K562 (cell line): Measurements from ENCODE around the gene SLC38A2. TPM values are rescaled to one million over a fixed set of nuclear protein-coding genes. Genes with fewer than 3 reads are reported as not detected.

Experiments used
- ATAC-seq: fragments of 200-7000 bp; cut with Tn5 transposase; 3 replicates; pipeline ENCODE4 v1.9.1; 2020; ENCODE audit warnings: moderate library complexity
- BruUV-seq: library from RNA; stranded (reverse); fragments of 400-500 nt; replicated peaks from 2 replicates; lab custom pipeline; 2021; lab: Mats Ljungman, UMichigan
- CTCF ChIA-PET: fragments of 300-600 bp; formaldehyde crosslinking; extraction: SDS; loops from one replicate; lab custom pipeline; 2021; ENCODE audit warnings: low intra/inter-chr PET ratio; lab: Yijun Ruan, JAX
- POLR2A ChIA-PET: fragments of 300-600, 350-650 bp; sonication (Branson Sonifier 250); formaldehyde crosslinking; extraction: SDS; loops from one replicate; lab custom pipeline; 2021; ENCODE audit warnings: antibody characterized with exemption, inconsistent platforms; lab: Yijun Ruan, JAX
- DNase-seq, 4 experiments: peaks; one replicate each; pipeline versions ENCODE4 v3.0.0 to v3.0.0-alpha.2; 2011 to 2018; ENCODE audit warnings: low spot score in 3 of 4, mixed read lengths in 3 of 4; ENCODE audit errors: extremely low read depth in 1 of 4
- FAIRE-seq: peaks from 2 replicates; lab custom pipeline; 2011; peaks lifted over from hg19 to GRCh38; lab: Jason Lieb, UNC
- H2AFZ ChIP-seq: 2 replicates; pipeline ENCODE4 v1.6.0; 2011; ENCODE audit warnings: low read depth, low read length, control low read depth, inconsistent platforms
- H3K27ac ChIP-seq: fragments of 200-600 bp; 3 replicates; pipeline ENCODE4 v1.8.0; 2011; ENCODE audit warnings: low read depth, mild to moderate bottlenecking, control low read depth, inconsistent platforms, low read length, moderate library complexity, mixed read lengths; ENCODE audit errors: extremely low read depth
- H3K27me3 ChIP-seq, 2 experiments: fragments of 300-600 bp in 1 of 2; 2 replicates in 1 of 2; 3 replicates in 1 of 2; pipeline versions ENCODE4 v1.6.0 to v1.8.0; 2011; ENCODE audit warnings: inconsistent platforms in 2 of 2, low read length in 2 of 2, mild to moderate bottlenecking in 1 of 2, mixed read lengths in 1 of 2, moderate library complexity in 1 of 2; ENCODE audit not compliant: control insufficient read depth in 2 of 2, insufficient read depth in 2 of 2
- H3K36me3 ChIP-seq: fragments of 300-600 bp; 3 replicates; pipeline ENCODE4 v1.8.0; 2011; ENCODE audit warnings: mild to moderate bottlenecking, low read length, inconsistent platforms; ENCODE audit not compliant: control insufficient read depth, insufficient read depth
- H3K4me1 ChIP-seq, 2 experiments: fragments of 200-600 bp in 1 of 2; replicated peaks in 1 of 2; 2 replicates in 1 of 2; 3 replicates in 1 of 2; pipeline versions ENCODE4 v1.5.1 to v1.8.0; 2011; ENCODE audit warnings: inconsistent platforms in 2 of 2, low read length in 2 of 2, mild to moderate bottlenecking in 1 of 2, mixed read lengths in 1 of 2, moderate library complexity in 1 of 2; ENCODE audit not compliant: control insufficient read depth in 2 of 2, insufficient read depth in 2 of 2
- H3K4me2 ChIP-seq: 2 replicates; pipeline ENCODE4 v1.6.1; 2011; ENCODE audit warnings: low read length, control low read depth, inconsistent platforms, mixed read lengths; ENCODE audit not compliant: insufficient read depth
- H3K4me3 ChIP-seq: fragments of 200-600 bp; sonication (generic), shearing (Covaris generic); 2 replicates; pipeline ENCODE4 v1.5.1; 2016; ENCODE audit warnings: control low read depth, inconsistent platforms
- H3K79me2 ChIP-seq: fragments of 200-600 bp; 3 replicates; pipeline ENCODE4 v1.8.0; 2011; ENCODE audit warnings: low read length, inconsistent platforms; ENCODE audit not compliant: control insufficient read depth, insufficient read depth
- H3K9ac ChIP-seq, 2 experiments: 2 replicates each; pipeline versions ENCODE4 v1.6.0 to v1.6.1; 2011; ENCODE audit warnings: low read depth in 2 of 2, low read length in 2 of 2, control low read depth in 1 of 2, inconsistent platforms in 1 of 2, mild to moderate bottlenecking in 1 of 2, mixed read lengths in 1 of 2; ENCODE audit not compliant: insufficient read depth in 1 of 2
- H3K9me1 ChIP-seq: one replicate; pipeline ENCODE4 v1.6.0; 2011; ENCODE audit warnings: inconsistent platforms, mild to moderate bottlenecking, low read length, moderate library complexity; ENCODE audit not compliant: control insufficient read depth, insufficient read depth
- H3K9me3 ChIP-seq: replicated peaks from 2 replicates; pipeline ENCODE4 v1.5.1; 2011; ENCODE audit warnings: low read depth, low read length, inconsistent platforms; ENCODE audit not compliant: control insufficient read depth, insufficient read depth
- H4K20me1 ChIP-seq: replicated peaks from 2 replicates; pipeline ENCODE4 v1.6.1; 2011; ENCODE audit warnings: low read length, inconsistent platforms, mixed read lengths; ENCODE audit not compliant: control insufficient read depth, insufficient read depth
- CCNT2 ChIP-seq: IDR thresholded peaks from 2 replicates; pipeline ENCODE4 v1.6.1; 2011; ENCODE audit warnings: borderline replicate concordance, low read depth, mild to moderate bottlenecking, moderate library complexity, mixed read lengths, low read length; ENCODE audit not compliant: insufficient read length; ENCODE audit errors: extremely low read depth
- GTF2B ChIP-seq: IDR thresholded peaks from 2 replicates; pipeline ENCODE4 v1.6.1; 2011; ENCODE audit not compliant: insufficient read length; ENCODE audit errors: extremely low read depth
- POU5F1 ChIP-seq: fragments of 150-350 bp; IDR thresholded peaks from 2 replicates; pipeline ENCODE4 v1.6.1; 2014; ENCODE audit warnings: borderline replicate concordance, low read length, low read depth, mild to moderate bottlenecking; ENCODE audit not compliant: partially characterized antibody
- TRIM24 ChIP-seq, 2 experiments: fragments of 450-650 bp; IDR thresholded peaks; 2 replicates each; pipeline ENCODE4 v1.6.1; 2016
- ZBTB5 ChIP-seq: fragments of 450-650 bp; IDR thresholded peaks from 2 replicates; pipeline ENCODE4 v1.6.1; 2017; ENCODE audit warnings: antibody characterized with exemption
- ZNF134 ChIP-seq: fragments of 250-450 bp; sonication (Bioruptor Pico); conservative IDR thresholded peaks from 2 replicates; pipeline ENCODE4 v1.4.0; 2020
- ZNF165 ChIP-seq: fragments of 250-450 bp; sonication (Bioruptor Pico); IDR thresholded peaks from 2 replicates; pipeline ENCODE4 v1.4.0; 2020; ENCODE audit warnings: borderline replicate concordance
- ZNF175 ChIP-seq: fragments of 200-800 bp; sonication (Bioruptor generic); IDR thresholded peaks from 2 replicates; pipeline ENCODE4 v1.6.1; 2016; ENCODE audit warnings: low read depth, mild to moderate bottlenecking, missing genetic modification characterization, missing compliant biosample characterization
- ZNF407 ChIP-seq: fragments of 450-650 bp; IDR thresholded peaks from 2 replicates; pipeline ENCODE4 v1.6.1; 2016; ENCODE audit warnings: low read depth
- WGBS: fragments of 100-300 bp; shearing (Covaris generic); methylation state at CpG from one replicate; pipeline ENCODE4 v1.1.6; 2016; ENCODE audit warnings: low coverage, mixed read lengths; ENCODE audit not compliant: insufficient coverage; ENCODE audit errors: missing lambda C conversion rate; 5-methylcytosine and 5-hydroxymethylcytosine counted together
- in situ Hi-C: fragments of 300-500 bp; cut with MboI; formaldehyde crosslinking; loops from 4 replicates; pipeline ENCODE4 v1.15.0; 2018; ENCODE audit warnings: inconsistent platforms, mixed read lengths
- intact Hi-C: fragments of 100-400 bp; cut with micrococcal nuclease; formaldehyde crosslinking; loops from 2 replicates; pipeline ENCODE4 v1.14.2; 2022
- polyA plus RNA-seq, 8 experiments: library from polyadenylated mRNA; depleted of rRNA in 4 of 8; stranded (reverse) in 5 of 8; unstranded in 3 of 8; fragments of >200 nt; fragmentation: Nextera tagmentation in 2 of 8; fragmentation: Illumina TruSeq in 1 of 8; extraction: Ambion mirVana in 2 of 8; extraction: Trizol in 1 of 8; gene quantifications; 2 replicates each; pipeline versions ENCODE4 v1.2.1 to v1.2.3, GENCODE V29; 2011 to 2014; ENCODE audit warnings: inconsistent platforms in 1 of 8, missing spikeins in 1 of 8
- total RNA-seq, 7 experiments: library from RNA; depleted of rRNA in 6 of 7; stranded (reverse); fragments of >200 nt in 6 of 7; fragmentation: Illumina TruSeq in 2 of 7; extraction: Trizol in 2 of 7; gene quantifications; 2 replicates each; pipeline versions ENCODE4 v1.2.1 to v1.2.3, GENCODE V29; 2011 to 2021; ENCODE audit warnings: low replicate concordance in 1 of 7

SLC38A2 gene
- total and polyA plus RNA-seq, 9 of the 15 experiments (the other 6 are each of a cell fraction or from before 2014, with no cell fraction given) = 98.7 to 292 (median 143) TPM

GRCh38 chr12:46371718-46372543, 642 bp downstream of the SLC38A2 start:
- in situ Hi-C loops (no loop called here), intact Hi-C loops (loop anchor here (1.0 to 5.0 kb wide), 5 partner anchors 11 to 380 kb away; partner anchors contain the start of gene SCAF11)
- peak overlapping the region; percentile 88 for H3K27ac ChIP-seq
- WGBS = under 1% methylated on average over 50 of the region's 74 CpGs
- H2AFZ ChIP-seq = no peak overlapping the region; the same call in 1 of the 2 replicates
- H3K4me1 ChIP-seq = peaks cover 16 to 46% of the 10 kb centered on the region in 2 experiments
- H3K9me3 ChIP-seq = no peaks in the 10 kb centered on the region
- H3K9ac ChIP-seq = peak overlapping the region; percentile 86 to 98
- DNase-seq = peak; percentile 59 to 81 (median 70)
- ChIA-PET POLR2A (interaction anchor here (0.5 to 7.9 kb wide), 12 partner anchors 8 to 287 kb away, joined by 3 to 90 read pairs (median 5); partner anchors contain the start of gene SLC38A1), CTCF (no interaction called here)
- peaks cover 38% of the 10 kb centered on the region for H4K20me1 ChIP-seq
- FAIRE-seq = no peak
- peaks cover 43% of the 10 kb centered on the region for H3K36me3 ChIP-seq
- H3K9me1 ChIP-seq = peaks cover 11% of the 10 kb centered on the region
- H3K4me2 ChIP-seq = peak overlapping the region; percentile 98
- peak; percentile 59 for ATAC-seq
- TSS peak; percentile 86 for BruUV-seq
- H3K4me3 ChIP-seq = peak overlapping the region; percentile 74
- H3K27me3 ChIP-seq = no peaks in the 10 kb centered on the region
- peaks cover 61% of the 10 kb centered on the region for H3K79me2 ChIP-seq
- TF ChIP-seq CCNT2 (peak; percentile 58), ZBTB5 (no peak), TRIM24 (IDR thresholded peaks at IDR 0.05) (peak in 1 of 2 experiments; percentile 50; a peak in 2 of 4 replicates), POU5F1 (no peak), ZNF407 (no peak), ZNF134 (no peak), ZNF165 (CRISPR knock-in tag) (no peak), ZNF175 (CRISPR knock-in tag) (0 out of 2 replicates have a peak, but pooled peaks have one; percentile 40), GTF2B (no peak)
